Measurements from ENCODE around the gene ELK4. TPM values are rescaled to one million over a fixed set of nuclear protein-coding genes. Genes with fewer than 3 reads are reported as not detected.

ELK4 gene
- total RNA-seq, 4 donors from 2014 or later: 18.0 to 33.9 (median 28.4) TPM

DNA sequence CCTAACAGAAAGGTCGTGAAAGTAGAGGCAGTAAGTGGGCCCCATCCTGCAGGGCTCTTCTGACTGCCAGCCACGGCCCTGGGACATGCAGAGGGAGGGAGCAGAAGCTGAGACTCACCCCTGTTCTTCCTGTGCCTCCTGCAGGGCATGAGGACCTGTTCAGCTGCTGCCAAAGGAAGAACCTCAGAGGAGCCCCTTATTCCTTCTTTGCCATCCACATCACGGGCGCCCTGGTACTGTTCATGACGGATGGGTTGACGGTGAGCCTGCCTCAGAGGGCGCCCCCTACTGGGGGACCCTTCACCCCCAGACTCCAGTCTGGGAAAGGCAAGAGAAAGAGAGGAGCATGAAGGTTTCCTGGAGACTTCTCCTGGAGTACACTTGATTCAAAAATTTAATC lies 47.1 kb downstream of the ELK4 start:
- Histone ChIP-seq H3K4me3 (replicated peaks in 1 of 3) (no peak overlapping the region), H3K27me3 (no peaks in the 10 kb centered on the region), H3K9me3 (no peaks in the 10 kb centered on the region), H3K4me1 (peaks cover 8 to 14% of the 10 kb centered on the region in 2 donors), H3K27ac (no peak overlapping the region), H3K36me3 (no peaks in the 10 kb centered on the region)
- DNase-seq: no peak
- TF ChIP-seq, protein P1, sequence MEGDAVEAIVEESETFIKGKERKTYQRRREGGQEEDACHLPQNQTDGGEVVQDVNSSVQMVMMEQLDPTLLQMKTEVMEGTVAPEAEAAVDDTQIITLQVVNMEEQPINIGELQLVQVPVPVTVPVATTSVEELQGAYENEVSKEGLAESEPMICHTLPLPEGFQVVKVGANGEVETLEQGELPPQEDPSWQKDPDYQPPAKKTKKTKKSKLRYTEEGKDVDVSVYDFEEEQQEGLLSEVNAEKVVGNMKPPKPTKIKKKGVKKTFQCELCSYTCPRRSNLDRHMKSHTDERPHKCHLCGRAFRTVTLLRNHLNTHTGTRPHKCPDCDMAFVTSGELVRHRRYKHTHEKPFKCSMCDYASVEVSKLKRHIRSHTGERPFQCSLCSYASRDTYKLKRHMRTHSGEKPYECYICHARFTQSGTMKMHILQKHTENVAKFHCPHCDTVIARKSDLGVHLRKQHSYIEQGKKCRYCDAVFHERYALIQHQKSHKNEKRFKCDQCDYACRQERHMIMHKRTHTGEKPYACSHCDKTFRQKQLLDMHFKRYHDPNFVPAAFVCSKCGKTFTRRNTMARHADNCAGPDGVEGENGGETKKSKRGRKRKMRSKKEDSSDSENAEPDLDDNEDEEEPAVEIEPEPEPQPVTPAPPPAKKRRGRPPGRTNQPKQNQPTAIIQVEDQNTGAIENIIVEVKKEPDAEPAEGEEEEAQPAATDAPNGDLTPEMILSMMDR (IDR thresholded peaks at IDR 0.05): no peak
- no peak for TF ChIP-seq POLR2A (IDR thresholded peaks at IDR 0.05)
- WGBS, 2 donors: 59 to 63% methylated on average over 7 of the region's 7 CpGs
- intact Hi-C loops (cut with DNase I): loop anchor here (5.0 kb wide), 1 partner anchor 52 kb away; no protein-coding TSS in a partner anchor

DNA sequence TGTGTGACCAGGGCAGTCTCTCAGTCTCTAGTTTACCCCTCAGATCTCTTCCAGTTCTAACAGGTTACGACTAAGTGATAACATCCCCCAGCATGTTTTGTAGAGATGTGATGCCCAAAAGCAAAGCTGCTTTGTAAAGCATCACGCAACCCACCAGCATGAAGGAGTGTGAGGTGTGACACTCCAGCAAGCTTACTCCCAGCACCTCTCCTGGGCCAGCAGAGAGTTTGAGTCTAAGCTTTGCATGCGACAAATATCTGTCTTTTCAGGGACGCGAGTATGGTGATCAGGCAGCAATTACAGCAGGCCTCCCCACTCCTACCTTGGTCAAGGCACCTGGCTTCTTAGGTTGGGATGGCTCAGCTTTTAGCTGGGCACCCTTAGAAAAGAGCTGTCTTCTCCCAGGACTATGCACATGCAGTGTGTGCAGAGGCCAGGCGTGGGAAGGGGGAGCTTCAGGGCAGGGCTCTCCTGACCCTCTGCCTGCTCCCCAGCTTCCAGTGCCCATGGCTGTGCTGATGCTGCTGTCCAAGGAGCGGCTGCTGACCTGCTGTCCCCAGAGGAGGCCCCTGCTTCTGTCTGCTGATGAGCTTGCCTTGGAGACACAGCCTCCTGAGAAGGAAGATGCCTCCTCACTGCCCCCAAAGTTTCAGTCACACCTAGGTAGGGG lies 48.2 kb downstream of the ELK4 start:
- 91 to 95% methylated on average over 7 of the region's 7 CpGs for WGBS, 2 donors
- TF ChIP-seq, protein P1 (IDR thresholded peaks at IDR 0.05): no peak
- no peak for TF ChIP-seq POLR2A (IDR thresholded peaks at IDR 0.05)
- Histone ChIP-seq H3K36me3 (no peaks in the 10 kb centered on the region), H3K4me1 (peaks cover 8 to 14% of the 10 kb centered on the region in 2 donors), H3K4me3 (replicated peaks in 1 of 3) (no peak overlapping the region), H3K9me3 (no peaks in the 10 kb centered on the region), H3K27me3 (no peaks in the 10 kb centered on the region), H3K27ac (no peak overlapping the region)
- intact Hi-C loops (cut with DNase I): no loop called here
- no peak for DNase-seq

DNA sequence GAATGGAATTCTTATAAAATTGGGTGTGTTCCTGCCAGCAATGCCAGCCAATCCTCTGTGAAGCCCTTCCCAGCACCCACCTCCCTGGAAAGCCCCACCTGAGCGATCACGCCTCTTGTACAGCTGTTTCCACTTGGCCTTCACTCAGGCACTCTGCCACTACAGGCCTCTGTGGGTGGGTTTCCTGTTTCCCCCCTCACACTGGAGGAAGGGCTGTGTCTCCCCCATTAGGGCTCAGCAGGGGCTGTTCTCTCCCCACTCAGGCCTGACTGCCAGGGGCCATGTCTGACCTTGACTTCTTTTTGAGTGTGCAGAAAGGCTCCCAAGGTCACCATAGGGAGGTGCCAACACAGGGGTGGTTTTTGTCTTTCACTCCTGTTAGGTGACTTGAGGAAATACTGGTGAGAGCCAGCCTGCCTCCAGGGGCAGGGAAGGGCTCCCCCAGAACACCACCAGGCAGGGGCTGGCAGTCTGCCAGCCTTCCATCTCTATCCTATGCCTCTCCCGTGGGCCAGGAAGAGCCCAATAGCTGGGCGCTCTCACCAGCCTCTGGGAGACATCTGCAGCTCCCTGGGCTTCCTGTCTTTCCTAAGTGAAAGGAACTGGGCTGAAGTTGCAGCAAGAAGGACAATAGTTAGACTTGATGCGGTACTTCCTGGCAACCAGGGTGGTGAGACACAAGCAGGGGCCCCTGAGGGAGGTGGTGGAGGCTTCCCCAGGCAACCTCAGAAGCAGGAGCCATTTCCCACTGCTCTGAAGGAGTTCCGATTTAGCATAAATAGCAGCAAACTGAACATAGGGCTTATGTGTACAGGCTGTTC lies 49.1 kb downstream of the ELK4 start:
- DNase-seq: peak; percentile 25 to 52
- H3K27ac ChIP-seq: peak overlapping the region in 1 of 3 donors; percentile 53

DNA sequence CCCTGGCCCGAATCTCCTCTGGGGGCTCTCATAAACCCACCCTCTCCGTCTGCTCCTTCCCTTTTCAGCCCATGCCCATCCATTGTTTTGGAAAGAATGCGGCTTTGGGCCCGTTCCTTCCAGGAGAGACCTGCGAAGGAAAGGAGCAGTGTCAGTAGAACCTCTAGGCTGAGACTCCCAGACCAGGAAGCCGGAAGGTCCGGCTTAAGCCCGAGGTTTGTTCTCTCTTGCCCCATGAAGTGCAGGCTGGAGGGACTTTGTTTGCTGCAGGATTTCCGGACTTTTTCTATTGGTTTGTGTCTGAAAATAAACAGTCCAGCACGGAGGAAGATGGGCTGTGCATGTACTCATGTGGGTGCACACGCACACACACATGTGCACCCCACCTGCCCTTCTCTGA lies 49.8 kb downstream of the ELK4 start:
- intact Hi-C loops (cut with DNase I): no loop called here
- H3K9me3 ChIP-seq: no peaks in the 10 kb centered on the region
- no peaks in the 10 kb centered on the region for H3K36me3 ChIP-seq
- H3K4me1 ChIP-seq: peaks cover 8 to 14% of the 10 kb centered on the region in 2 donors
- 66 to 70% methylated on average over 11 of the region's 11 CpGs for WGBS, 2 donors
- TF ChIP-seq POLR2A (IDR thresholded peaks at IDR 0.05): no peak
- DNase-seq: no peak
- peak overlapping the region in 1 of 3 donors; percentile 53 for H3K27ac ChIP-seq
- no peaks in the 10 kb centered on the region for H3K27me3 ChIP-seq
- H3K4me3 ChIP-seq (replicated peaks in 1 of 3): no peak overlapping the region

More for the DNA sequence above, 49.1 kb downstream of the ELK4 start:
- WGBS, 2 donors: 46 to 72% methylated on average over 3 to 6 of the region's 6 CpGs
- TF ChIP-seq, protein P1 (IDR thresholded peaks at IDR 0.05): no peak
- no peak for TF ChIP-seq POLR2A (IDR thresholded peaks at IDR 0.05)
- Histone ChIP-seq H3K9me3 (no peaks in the 10 kb centered on the region), H3K4me3 (replicated peaks in 1 of 3) (no peak overlapping the region), H3K4me1 (peaks cover 8 to 14% of the 10 kb centered on the region in 2 donors), H3K36me3 (no peaks in the 10 kb centered on the region), H3K27me3 (no peaks in the 10 kb centered on the region)
- intact Hi-C loops (cut with DNase I): no loop called here

DNA sequence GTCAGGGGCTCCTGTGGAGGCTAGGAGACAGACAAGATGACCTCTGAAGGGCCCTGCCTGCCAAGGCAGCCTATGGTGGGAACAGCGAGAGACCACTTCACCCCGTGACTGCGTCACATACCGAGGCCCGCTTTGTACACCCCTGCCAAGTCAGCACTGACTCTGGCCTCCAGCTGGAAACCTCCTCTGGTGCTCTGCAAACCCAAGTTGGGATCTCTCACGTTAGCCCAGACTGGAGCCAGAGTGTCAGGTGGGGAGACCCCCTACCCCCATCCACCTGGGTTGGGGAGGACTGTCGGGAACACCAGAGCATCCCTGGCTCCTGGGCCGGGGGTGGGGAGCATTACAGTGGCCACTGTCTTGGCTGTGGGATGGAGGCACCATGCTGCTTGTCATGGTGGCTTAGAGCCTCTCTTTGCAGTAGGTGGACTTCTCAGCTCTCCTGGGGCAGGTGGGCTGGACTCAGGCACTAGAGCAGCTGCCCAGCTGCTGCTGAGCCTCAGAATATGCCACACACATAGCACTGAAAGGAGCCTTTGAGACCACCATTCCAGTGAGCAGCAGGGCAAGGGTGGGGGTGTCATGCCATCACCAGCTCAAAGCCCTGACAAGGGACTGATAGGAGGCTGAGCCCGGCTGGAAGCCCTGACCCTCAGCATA lies 50.4 kb downstream of the ELK4 start:
- intact Hi-C loops (cut with DNase I): no loop called here
- Histone ChIP-seq H3K27ac (no peak overlapping the region), H3K9me3 (no peaks in the 10 kb centered on the region), H3K36me3 (no peaks in the 10 kb centered on the region), H3K4me3 (replicated peaks in 1 of 3) (no peak overlapping the region), H3K27me3 (no peaks in the 10 kb centered on the region), H3K4me1 (peaks cover 8 to 14% of the 10 kb centered on the region in 2 donors)
- WGBS, 2 donors: 92 to 95% methylated on average over 6 to 8 of the region's 9 CpGs
- no peak for TF ChIP-seq POLR2A (IDR thresholded peaks at IDR 0.05)
- TF ChIP-seq, protein P1 (IDR thresholded peaks at IDR 0.05): no peak
- DNase-seq: no peak

Data from thyroid gland (tissue), 4 donors.